Chondrocyte (in vitro differentiated cells): ENCODE measurements around the gene TBC1D9B. TPM values are rescaled to one million over a fixed set of nuclear protein-coding genes. Genes with fewer than 3 reads are reported as not detected.

Source experiments
- DNase-seq: peaks from one replicate; pipeline ENCODE4 v3.0.0; 2021; ENCODE audit warnings: mixed read lengths, low spot score
- H3K27ac Mint-ChIP-seq: one replicate; pipeline ENCODE4 v1.8.0; 2021; ENCODE audit warnings: mild to moderate bottlenecking, moderate library complexity, mixed read lengths; ENCODE audit not compliant: unreplicated experiment
- H3K27me3 Mint-ChIP-seq: 2 replicates; pipeline ENCODE4 v1.8.0; 2021; ENCODE audit warnings: low read depth, mixed read lengths
- H3K36me3 Mint-ChIP-seq: 2 replicates; pipeline ENCODE4 v1.8.0; 2021; ENCODE audit warnings: low read depth, mixed read lengths
- H3K4me1 Mint-ChIP-seq: 2 replicates; pipeline ENCODE4 v1.8.0; 2021; ENCODE audit warnings: low read depth, mild to moderate bottlenecking, mixed read lengths
- H3K4me3 Mint-ChIP-seq: one replicate; pipeline ENCODE4 v1.8.0; 2021; ENCODE audit warnings: mild to moderate bottlenecking, moderate library complexity, mixed read lengths; ENCODE audit not compliant: unreplicated experiment
- H3K9me3 Mint-ChIP-seq: 2 replicates; pipeline ENCODE4 v1.8.0; 2021; ENCODE audit warnings: low read depth, mixed read lengths
- CTCF ChIP-seq: fragments of 200-600 bp; sonication (generic); IDR thresholded peaks from 2 replicates; pipeline ENCODE4 v1.5.0; 2021; ENCODE audit warnings: antibody characterized with exemption, mild to moderate bottlenecking, moderate library complexity
- total RNA-seq: library from RNA; stranded (reverse); gene quantifications from 3 replicates; pipeline ENCODE4 v1.2.1, GENCODE V29; 2021

Gene TBC1D9B
- total RNA-seq, 1 donor from 2014 or later, result 118 TPM

- no peak for DNase-seq
- TF ChIP-seq CTCF, result peak; percentile 61
- H3K36me3 Mint-ChIP-seq, result peaks cover 16% of the 10 kb centered on the region
- H3K4me1 Mint-ChIP-seq, result peaks cover 62% of the 10 kb centered on the region
- peak within 1 kb of the TSS; percentile 91 for H3K4me3 Mint-ChIP-seq
- no peaks in the 10 kb centered on the region for H3K27me3 Mint-ChIP-seq
- no peaks in the 10 kb centered on the region for H3K9me3 Mint-ChIP-seq
- H3K27ac Mint-ChIP-seq, result peak within 1 kb of the TSS; percentile 98
These were observed 87.0 kb downstream of the TBC1D9B start, which contains the start of gene SQSTM1 for GRCh38 chr5:179820483-179821297. Gene SQSTM1 (plus strand): TSS chr5:179820905. CDS start chr5:179820937, 32 bp downstream.

- peaks cover 16% of the 10 kb centered on the region for H3K36me3 Mint-ChIP-seq
- peak overlapping the region; percentile 98 for H3K27ac Mint-ChIP-seq
- H3K9me3 Mint-ChIP-seq, result no peaks in the 10 kb centered on the region
- TF ChIP-seq CTCF, result no peak
- H3K4me3 Mint-ChIP-seq, result peak overlapping the region; percentile 74
- no peak for DNase-seq
- no peaks in the 10 kb centered on the region for H3K27me3 Mint-ChIP-seq
- peaks cover 58% of the 10 kb centered on the region for H3K4me1 Mint-ChIP-seq
These were observed 87.6 kb downstream of the TBC1D9B start for GRCh38 chr5:179820127-179820482.

- Mint-ChIP-seq H3K4me3 (peak overlapping the region; percentile 74), H3K4me1 (peaks cover 52% of the 10 kb centered on the region), H3K36me3 (peaks cover 10% of the 10 kb centered on the region), H3K27ac (peak overlapping the region; percentile 98), H3K9me3 (no peaks in the 10 kb centered on the region), H3K27me3 (no peaks in the 10 kb centered on the region)
- DNase-seq, result peak; percentile 95
- no peak for TF ChIP-seq CTCF
These were observed 88.2 kb downstream of the TBC1D9B start for GRCh38 chr5:179819296-179820126.

GRCh38 chr5:179818746-179819295, 88.9 kb downstream of the TBC1D9B start:
- H3K4me1 Mint-ChIP-seq, result peaks cover 48% of the 10 kb centered on the region
- no peak for TF ChIP-seq CTCF

More at GRCh38 chr5:179818746-179819295, 88.9 kb downstream of the TBC1D9B start:
- DNase-seq, result peak; percentile 97
- peaks cover 8% of the 10 kb centered on the region for H3K36me3 Mint-ChIP-seq
- H3K4me3 Mint-ChIP-seq, result peak overlapping the region; percentile 69
- peak overlapping the region; percentile 98 for H3K27ac Mint-ChIP-seq
- no peaks in the 10 kb centered on the region for H3K27me3 Mint-ChIP-seq
- no peaks in the 10 kb centered on the region for H3K9me3 Mint-ChIP-seq
